Fibroblast of skin of right quadriceps (primary cell): ENCODE data around the gene CALHM4.
"Not testable (repeated sequence)": the region's sequence is repeated elsewhere in the genome, so short reads cannot be mapped to it uniquely, and the experiment has no call there.

Experiments used
- DNase-seq: peaks from one replicate; pipeline ENCODE4 v3.0.0-alpha.2; 2013

CALHM4 gene

GRCh38 chr6:116578335-116578734 is 24.8 kb downstream of the CALHM4 start:
- DNase-seq: no peak

DNA sequence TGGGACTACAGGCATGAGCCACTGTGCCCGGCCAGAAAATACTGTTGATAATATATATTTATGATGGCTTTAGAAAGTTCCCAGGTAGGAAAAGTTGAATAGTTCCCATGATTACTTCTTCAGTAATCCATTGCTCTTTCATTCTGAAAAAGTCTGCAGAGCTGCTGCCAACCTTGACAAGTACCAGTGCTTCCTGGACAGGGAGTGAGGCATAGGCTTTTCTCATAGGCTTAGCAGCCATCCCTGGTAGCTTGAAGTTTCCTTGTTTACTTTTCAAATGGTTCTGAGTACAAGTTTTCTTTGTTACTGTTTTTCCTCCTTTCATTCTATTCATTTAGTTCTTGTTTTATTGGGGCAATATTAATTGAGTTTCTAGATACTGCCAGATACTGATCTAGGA is 25.6 kb downstream of the CALHM4 start:
- DNase-seq: no peak

GRCh38 chr6:116580198-116580597 is 26.6 kb downstream of the CALHM4 start:
- peak; percentile 77 for DNase-seq

GRCh38 chr6:116586276-116586675 is 32.7 kb downstream of the CALHM4 start:
- no peak for DNase-seq

DNA sequence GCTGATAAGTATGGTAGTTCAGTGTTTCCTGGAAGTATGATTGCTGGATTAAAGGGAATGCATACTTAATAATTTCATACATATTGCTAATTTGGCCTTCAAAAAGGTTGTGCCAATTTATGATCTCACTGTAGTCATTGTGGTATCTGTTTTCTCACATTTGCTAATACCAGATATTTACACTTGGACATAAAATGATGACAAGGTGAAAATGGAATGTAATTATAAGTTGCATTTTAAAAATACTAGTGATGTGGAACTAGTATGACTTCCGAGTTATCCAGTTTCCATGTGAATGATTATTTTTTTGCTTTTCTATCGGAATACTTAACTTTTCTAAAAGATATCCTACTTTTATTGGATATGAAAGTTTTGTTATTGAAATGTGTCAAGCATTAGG is 33.2 kb downstream of the CALHM4 start:
- DNase-seq: no peak

DNA sequence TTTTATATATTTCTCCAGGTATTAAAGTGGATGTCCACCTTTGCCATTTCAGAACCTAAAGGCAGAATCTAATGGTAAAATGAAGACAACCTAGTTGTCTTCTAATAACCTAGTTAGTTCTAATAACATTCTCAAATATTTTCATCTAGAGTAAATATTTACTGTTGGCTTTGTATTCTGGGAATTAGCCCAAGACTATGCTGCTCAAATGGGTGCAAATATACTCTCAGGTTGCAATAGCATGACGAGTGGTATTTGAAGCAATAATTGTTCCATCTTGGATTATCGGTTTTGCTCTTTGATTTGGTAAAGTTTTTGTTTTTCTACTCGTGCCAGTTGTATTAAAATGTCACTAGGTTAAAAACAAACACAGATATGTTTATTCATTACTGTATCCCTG is 41.7 kb downstream of the CALHM4 start:
- no peak for DNase-seq

DNA sequence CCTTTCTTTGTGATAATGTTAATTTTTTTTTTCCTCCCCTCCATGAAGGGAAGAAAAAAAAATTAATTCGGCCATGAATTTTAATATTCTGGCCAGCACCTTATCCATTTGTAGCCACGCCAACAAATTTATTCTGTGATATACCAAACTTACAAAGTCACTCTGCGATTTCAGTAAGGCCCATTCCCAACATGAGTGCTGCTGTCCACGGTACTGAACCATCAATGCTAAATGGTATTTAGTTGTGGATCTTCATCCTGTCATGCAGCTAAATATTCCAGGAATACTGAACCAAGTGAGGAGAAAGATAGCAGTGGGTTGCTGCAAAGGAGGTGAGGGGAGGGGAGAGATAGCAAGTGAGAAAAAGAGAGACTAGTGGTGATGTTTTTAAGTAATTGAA is 43.3 kb downstream of the CALHM4 start:
- DNase-seq: peak; percentile 15

- not testable (repeated sequence) for DNase-seq
Measured at GRCh38 chr6:116603916-116604315, 50.4 kb downstream of the CALHM4 start.

- DNase-seq: not testable (repeated sequence)
Measured at GRCh38 chr6:116604868-116605267, 51.3 kb downstream of the CALHM4 start.

GRCh38 chr6:116605935-116606334 is 52.4 kb downstream of the CALHM4 start:
- no peak for DNase-seq
